MM.1S (cell line): ENCODE results near the gene HINT3.

Experiments used
- DNase-seq: peaks from one replicate; pipeline ENCODE4 v3.0.0-alpha.2; 2015
- H2AFZ ChIP-seq: fragments of 300-600 bp; sonication (generic); 2 replicates; pipeline ENCODE4 v1.6.0; 2016; ENCODE audit warnings: antibody characterized with exemption, low read length
- H3F3A ChIP-seq: fragments of 300-600 bp; sonication (generic); 2 replicates; pipeline ENCODE4 v1.6.1; 2016; ENCODE audit warnings: mild to moderate bottlenecking, antibody characterized with exemption, low read length, moderate library complexity, mixed read lengths; ENCODE audit not compliant: insufficient read depth
- H3K27ac ChIP-seq: fragments of 300-600 bp; sonication (generic); 2 replicates; pipeline ENCODE4 v1.5.1; 2016; ENCODE audit warnings: mild to moderate bottlenecking, low read length
- H3K27me3 ChIP-seq: fragments of 300-600 bp; sonication (generic); replicated peaks from 2 replicates; pipeline ENCODE4 v1.6.0; 2016; ENCODE audit warnings: low read length; ENCODE audit not compliant: insufficient read depth
- H3K36me3 ChIP-seq: fragments of 300-600 bp; sonication (generic); replicated peaks from 2 replicates; pipeline ENCODE4 v1.6.1; 2016; ENCODE audit warnings: mild to moderate bottlenecking, low read length, mixed read lengths; ENCODE audit not compliant: insufficient read depth
- H3K4me1 ChIP-seq: fragments of 300-600 bp; sonication (generic); 2 replicates; pipeline ENCODE4 v1.6.1; 2016; ENCODE audit warnings: low read length, mixed read lengths
- H3K4me2 ChIP-seq: fragments of 300-600 bp; sonication (generic); 2 replicates; pipeline ENCODE4 v1.6.0; 2016; ENCODE audit warnings: low read depth, low read length
- H3K4me3 ChIP-seq: fragments of 300-600 bp; sonication (generic); 2 replicates; pipeline ENCODE4 v1.5.1; 2016; ENCODE audit warnings: low read length, mixed read lengths
- H3K79me2 ChIP-seq: fragments of 300-600 bp; sonication (generic); 2 replicates; pipeline ENCODE4 v1.6.1; 2016; ENCODE audit warnings: mixed run types, low read length, mixed read lengths
- H3K9ac ChIP-seq: fragments of 300-600 bp; sonication (generic); 2 replicates; pipeline ENCODE4 v1.6.1; 2016; ENCODE audit warnings: low read length, mixed read lengths
- H3K9me2 ChIP-seq: fragments of 300-600 bp; sonication (generic); replicated peaks from 2 replicates; pipeline ENCODE4 v1.6.1; 2016; ENCODE audit warnings: mild to moderate bottlenecking, low read length, mixed read lengths; ENCODE audit not compliant: insufficient read depth
- H3K9me3 ChIP-seq: fragments of 300-600 bp; sonication (generic); replicated peaks from 2 replicates; pipeline ENCODE4 v1.6.1; 2016; ENCODE audit warnings: mild to moderate bottlenecking, low read length, mixed read lengths; ENCODE audit not compliant: insufficient read depth
- H4K20me1 ChIP-seq: fragments of 300-600 bp; sonication (generic); 2 replicates; pipeline ENCODE4 v1.6.1; 2016; ENCODE audit warnings: mild to moderate bottlenecking, low read length, moderate library complexity, mixed read lengths; ENCODE audit not compliant: insufficient read depth
- EZH2 ChIP-seq: fragments of 300-600 bp; sonication (generic); optimal IDR thresholded peaks from 2 replicates; pipeline ENCODE3; 2017; ENCODE audit warnings: low read depth, mild to moderate bottlenecking, antibody characterized with exemption, low read length, mixed read lengths
- EZH2phosphoT487 ChIP-seq: fragments of 300-600 bp; sonication (generic); IDR thresholded peaks from 2 replicates; pipeline ENCODE4 v1.6.1; 2018; ENCODE audit warnings: antibody characterized with exemption, low read length
- TF ChIP-seq, protein P1 (sequence below): fragments of 300-600 bp; sonication (generic); IDR thresholded peaks from 2 replicates; pipeline ENCODE4 v1.5.1; 2016; ENCODE audit warnings: antibody characterized with exemption, low read length, mixed read lengths

HINT3 gene

DNA sequence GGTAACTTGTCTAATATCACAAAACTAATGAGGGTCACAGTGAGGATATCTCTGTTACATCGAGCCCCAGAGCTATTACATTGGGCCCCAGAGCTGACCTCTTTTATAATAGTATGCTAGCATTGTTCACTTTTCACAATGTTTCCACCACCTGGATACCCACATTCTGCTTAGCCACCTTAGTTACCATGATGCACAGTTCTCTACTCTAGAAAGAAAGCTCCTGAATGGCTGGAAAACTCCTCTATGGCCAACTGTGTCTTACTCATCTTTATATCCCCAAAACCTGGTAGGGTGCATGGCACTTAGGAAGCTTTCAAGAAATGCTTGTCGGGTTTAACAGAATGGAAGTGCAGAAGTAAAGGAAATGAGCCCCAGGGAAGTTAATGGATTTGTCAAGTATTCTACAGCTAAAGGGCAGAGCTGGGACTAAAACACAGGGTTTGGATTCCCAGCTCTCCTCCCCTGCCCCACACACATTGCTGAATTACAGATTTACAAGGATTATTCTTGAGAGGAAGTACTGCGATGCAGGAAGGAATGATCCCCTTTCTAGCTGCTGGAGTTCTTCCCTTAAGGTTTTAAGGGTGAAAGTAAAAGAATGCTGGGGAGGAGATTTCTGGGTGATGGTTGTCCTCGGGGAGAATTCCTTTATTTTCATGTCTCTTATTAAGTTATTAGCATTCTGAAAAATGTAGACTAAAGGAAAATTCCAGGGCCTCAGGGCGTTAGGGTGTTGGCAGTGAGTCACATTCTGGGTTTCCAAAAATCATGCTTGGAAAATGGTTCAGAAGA is 16.1 kb upstream of the HINT3 start:
- Histone ChIP-seq H3K4me1 (no peaks in the 10 kb centered on the region), H3K27me3 (no peaks in the 10 kb centered on the region), H2AFZ (no peak overlapping the region), H3K4me2 (no peak overlapping the region), H3K27ac (no peak overlapping the region), H4K20me1 (no peaks in the 10 kb centered on the region), H3K4me3 (no peak overlapping the region), H3K9ac (no peak overlapping the region), H3F3A (no peaks in the 10 kb centered on the region), H3K9me3 (no peaks in the 10 kb centered on the region), H3K36me3 (no peaks in the 10 kb centered on the region), H3K79me2 (no peaks in the 10 kb centered on the region), H3K9me2 (no peaks in the 10 kb centered on the region)
- no peak for TF ChIP-seq EZH2phosphoT487
- TF ChIP-seq, protein P1, sequence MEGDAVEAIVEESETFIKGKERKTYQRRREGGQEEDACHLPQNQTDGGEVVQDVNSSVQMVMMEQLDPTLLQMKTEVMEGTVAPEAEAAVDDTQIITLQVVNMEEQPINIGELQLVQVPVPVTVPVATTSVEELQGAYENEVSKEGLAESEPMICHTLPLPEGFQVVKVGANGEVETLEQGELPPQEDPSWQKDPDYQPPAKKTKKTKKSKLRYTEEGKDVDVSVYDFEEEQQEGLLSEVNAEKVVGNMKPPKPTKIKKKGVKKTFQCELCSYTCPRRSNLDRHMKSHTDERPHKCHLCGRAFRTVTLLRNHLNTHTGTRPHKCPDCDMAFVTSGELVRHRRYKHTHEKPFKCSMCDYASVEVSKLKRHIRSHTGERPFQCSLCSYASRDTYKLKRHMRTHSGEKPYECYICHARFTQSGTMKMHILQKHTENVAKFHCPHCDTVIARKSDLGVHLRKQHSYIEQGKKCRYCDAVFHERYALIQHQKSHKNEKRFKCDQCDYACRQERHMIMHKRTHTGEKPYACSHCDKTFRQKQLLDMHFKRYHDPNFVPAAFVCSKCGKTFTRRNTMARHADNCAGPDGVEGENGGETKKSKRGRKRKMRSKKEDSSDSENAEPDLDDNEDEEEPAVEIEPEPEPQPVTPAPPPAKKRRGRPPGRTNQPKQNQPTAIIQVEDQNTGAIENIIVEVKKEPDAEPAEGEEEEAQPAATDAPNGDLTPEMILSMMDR: no peak
- no peak for TF ChIP-seq EZH2
- DNase-seq: no peak

DNA sequence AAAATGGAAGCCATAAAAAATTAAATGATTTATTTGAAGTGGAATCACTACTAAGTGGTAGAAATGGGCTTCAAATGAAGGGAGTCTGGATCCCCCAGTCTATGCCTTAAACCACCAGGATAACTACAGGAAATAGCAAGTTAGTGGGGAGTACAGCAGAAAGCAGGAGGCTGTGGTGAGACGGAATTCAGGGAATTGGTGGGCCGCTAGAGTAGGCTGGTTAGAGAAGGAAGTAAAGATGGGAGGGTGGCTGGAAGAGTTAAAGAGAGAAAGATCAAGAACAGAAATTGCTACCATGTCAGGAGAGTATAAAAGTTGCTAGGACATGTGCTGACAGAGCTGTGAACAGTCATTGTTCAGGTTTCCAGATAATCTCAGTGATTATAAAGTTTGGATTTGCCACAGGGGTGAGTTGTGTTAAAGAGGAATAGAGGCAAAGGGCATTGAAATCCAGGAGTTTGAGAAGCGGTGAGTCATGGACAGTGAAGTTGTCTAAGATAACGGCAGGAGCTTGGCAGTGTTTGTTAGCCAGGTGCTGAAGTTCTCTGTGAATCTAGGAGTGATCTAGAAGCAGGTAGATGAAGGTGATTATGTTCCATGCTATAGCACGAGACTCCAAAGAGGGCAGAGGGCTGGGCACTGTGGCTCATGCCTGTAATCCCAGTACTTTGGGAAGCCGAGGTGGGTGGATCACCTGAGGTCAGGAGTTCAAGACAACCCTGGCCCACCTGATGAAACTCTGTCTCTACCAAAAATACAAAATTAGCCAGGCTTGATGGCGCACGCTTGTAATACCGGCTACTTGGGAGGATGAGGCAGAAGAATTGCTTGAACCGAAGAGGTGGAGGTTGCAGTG is 13.7 kb upstream of the HINT3 start:
- no peak for DNase-seq
- no peaks in the 10 kb centered on the region for H3K9me2 ChIP-seq
- H3K36me3 ChIP-seq: no peaks in the 10 kb centered on the region
- H3F3A ChIP-seq: no peaks in the 10 kb centered on the region
- no peaks in the 10 kb centered on the region for H4K20me1 ChIP-seq
- no peak overlapping the region for H3K27ac ChIP-seq
- TF ChIP-seq EZH2phosphoT487: no peak
- TF ChIP-seq, protein P1: no peak
- TF ChIP-seq EZH2: no peak
- H3K9ac ChIP-seq: no peak overlapping the region
- H3K9me3 ChIP-seq: no peaks in the 10 kb centered on the region
- H3K79me2 ChIP-seq: no peaks in the 10 kb centered on the region
- no peaks in the 10 kb centered on the region for H3K4me1 ChIP-seq
- H3K4me3 ChIP-seq: no peak overlapping the region
- H3K4me2 ChIP-seq: no peak overlapping the region
- no peaks in the 10 kb centered on the region for H3K27me3 ChIP-seq
- H2AFZ ChIP-seq: no peak overlapping the region

DNA sequence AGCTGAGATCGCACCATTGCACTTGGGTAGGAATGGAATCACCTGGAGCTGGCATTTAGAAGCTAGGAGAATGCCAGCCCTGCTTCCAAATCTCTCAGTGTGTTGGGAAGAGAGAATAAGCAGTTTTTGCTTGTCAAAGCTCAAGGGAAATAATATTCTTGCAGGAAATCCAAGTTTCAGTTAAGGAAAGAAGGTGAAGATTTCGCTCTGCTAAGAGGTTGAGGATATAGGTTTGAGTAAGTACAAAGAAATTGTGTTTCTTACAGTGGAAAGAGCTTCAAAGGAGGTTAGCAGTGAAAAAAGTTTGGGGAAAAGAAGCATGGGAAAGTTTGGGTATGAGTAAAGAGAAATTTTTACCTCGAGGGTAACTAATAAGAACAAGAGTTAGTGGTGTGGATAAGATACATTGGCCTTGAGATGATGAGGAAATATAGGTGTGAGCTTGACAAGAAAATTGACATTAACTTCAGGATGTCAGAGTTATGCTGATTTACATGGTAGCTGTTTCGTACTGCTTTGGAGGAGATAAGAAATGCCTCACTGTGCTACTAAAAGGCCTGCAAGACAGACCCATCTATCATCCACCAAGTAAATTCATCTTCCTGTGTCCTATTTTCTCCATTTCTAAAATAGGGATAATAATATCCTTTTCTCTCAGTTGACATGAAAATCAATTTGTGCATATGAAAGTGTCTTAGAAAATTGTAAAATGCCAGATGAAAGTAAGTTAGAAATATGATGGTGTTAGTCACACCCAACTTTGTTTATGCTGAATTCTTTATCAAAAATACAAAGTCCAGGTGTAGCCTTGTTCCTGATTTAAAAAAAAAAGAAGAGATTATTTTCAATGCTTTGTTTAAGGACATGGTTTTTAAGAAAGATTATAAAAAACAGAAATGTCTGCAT is 12.8 kb upstream of the HINT3 start:
- no peaks in the 10 kb centered on the region for H3K27me3 ChIP-seq
- no peak overlapping the region for H3K9ac ChIP-seq
- H3K9me2 ChIP-seq: no peaks in the 10 kb centered on the region
- TF ChIP-seq, protein P1: no peak
- TF ChIP-seq EZH2phosphoT487: no peak
- no peak for TF ChIP-seq EZH2
- H3K36me3 ChIP-seq: no peaks in the 10 kb centered on the region
- H3K4me3 ChIP-seq: no peak overlapping the region
- H3F3A ChIP-seq: no peaks in the 10 kb centered on the region
- H3K9me3 ChIP-seq: no peaks in the 10 kb centered on the region
- no peak overlapping the region for H3K27ac ChIP-seq
- no peak overlapping the region for H2AFZ ChIP-seq
- no peaks in the 10 kb centered on the region for H3K4me1 ChIP-seq
- no peaks in the 10 kb centered on the region for H4K20me1 ChIP-seq
- no peaks in the 10 kb centered on the region for H3K79me2 ChIP-seq
- H3K4me2 ChIP-seq: no peak overlapping the region
- no peak for DNase-seq
